ENCODE results near the gene ZNF358. TPM values are rescaled to one million over a fixed set of nuclear protein-coding genes. Genes with fewer than 3 reads are reported as not detected.
A peak's percentile ranks its signal among the peaks of the same experiment; 100 is the strongest.

The ZNF358 gene
- total RNA-seq, 3 donors from 2014 or later, result 34.0 to 65.3 (median 34.7) TPM

- Histone ChIP-seq H3K27me3 (no peaks in the 10 kb centered on the region), H3K36me3 (no peaks in the 10 kb centered on the region), H3K27ac (peak overlapping the region; percentile 89 to 94), H3K4me1 (peaks cover 0 to 3% of the 10 kb centered on the region in 2 donors), H3K4me3 (peak overlapping the region; percentile 85 to 87 (median 86)), H3K9me3 (no peaks in the 10 kb centered on the region)
- TF ChIP-seq, protein P1, sequence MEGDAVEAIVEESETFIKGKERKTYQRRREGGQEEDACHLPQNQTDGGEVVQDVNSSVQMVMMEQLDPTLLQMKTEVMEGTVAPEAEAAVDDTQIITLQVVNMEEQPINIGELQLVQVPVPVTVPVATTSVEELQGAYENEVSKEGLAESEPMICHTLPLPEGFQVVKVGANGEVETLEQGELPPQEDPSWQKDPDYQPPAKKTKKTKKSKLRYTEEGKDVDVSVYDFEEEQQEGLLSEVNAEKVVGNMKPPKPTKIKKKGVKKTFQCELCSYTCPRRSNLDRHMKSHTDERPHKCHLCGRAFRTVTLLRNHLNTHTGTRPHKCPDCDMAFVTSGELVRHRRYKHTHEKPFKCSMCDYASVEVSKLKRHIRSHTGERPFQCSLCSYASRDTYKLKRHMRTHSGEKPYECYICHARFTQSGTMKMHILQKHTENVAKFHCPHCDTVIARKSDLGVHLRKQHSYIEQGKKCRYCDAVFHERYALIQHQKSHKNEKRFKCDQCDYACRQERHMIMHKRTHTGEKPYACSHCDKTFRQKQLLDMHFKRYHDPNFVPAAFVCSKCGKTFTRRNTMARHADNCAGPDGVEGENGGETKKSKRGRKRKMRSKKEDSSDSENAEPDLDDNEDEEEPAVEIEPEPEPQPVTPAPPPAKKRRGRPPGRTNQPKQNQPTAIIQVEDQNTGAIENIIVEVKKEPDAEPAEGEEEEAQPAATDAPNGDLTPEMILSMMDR (IDR thresholded peaks at IDR 0.05), result no peak
- TF ChIP-seq POLR2A (IDR thresholded peaks at IDR 0.05) (no peak), POLR2AphosphoS5 (IDR thresholded peaks at IDR 0.05) (no peak)
- intact Hi-C loops (cut with DNase I; ENCODE audit: low total_unique reads), result no loop called here
- DNase-seq (ENCODE audit: low spot score in 2 of 2), result peak in 1 of 2 donors; percentile 52
Measured at GRCh38 chr19:7533281-7533885, 17.5 kb downstream of the ZNF358 start.

DNA sequence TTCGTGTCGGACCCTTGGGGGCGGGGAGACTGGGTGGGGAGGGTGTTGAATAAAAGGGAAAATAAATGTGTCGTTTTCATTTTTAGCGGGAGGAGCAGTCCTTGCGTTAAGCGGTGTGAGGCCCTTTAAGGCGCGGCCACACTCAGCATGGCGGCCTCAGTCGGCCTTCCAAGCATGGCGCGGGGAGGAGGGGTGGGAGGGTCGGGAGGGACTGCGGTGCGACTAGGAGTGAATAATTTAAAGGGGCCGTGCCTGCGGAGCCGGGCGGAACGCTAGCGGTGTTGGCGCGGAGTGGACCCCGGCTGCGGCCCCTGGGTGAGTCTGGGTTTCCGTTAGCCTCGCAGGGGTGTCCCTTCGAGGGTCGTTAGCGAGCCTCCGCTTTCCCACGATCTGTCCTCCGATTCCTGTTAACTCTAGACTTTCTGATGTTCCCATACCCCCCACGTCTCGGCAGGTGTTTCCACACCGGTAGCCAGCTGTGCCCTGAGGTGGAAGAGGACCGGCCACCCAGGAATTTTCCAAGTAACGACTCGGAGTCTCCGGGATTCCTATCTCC lies 18.1 kb downstream of the ZNF358 start:
- Histone ChIP-seq H3K36me3 (no peaks in the 10 kb centered on the region), H3K4me3 (peak overlapping the region; percentile 85 to 87 (median 86)), H3K4me1 (peaks cover 0 to 3% of the 10 kb centered on the region in 2 donors), H3K27ac (peak overlapping the region; percentile 89 to 94), H3K9me3 (no peaks in the 10 kb centered on the region), H3K27me3 (no peaks in the 10 kb centered on the region)
- TF ChIP-seq POLR2A (IDR thresholded peaks at IDR 0.05), result peak; percentile 24
- peak; percentile 52 to 95 (median 88) for TF ChIP-seq POLR2AphosphoS5 (IDR thresholded peaks at IDR 0.05)
- TF ChIP-seq, protein P1 (IDR thresholded peaks at IDR 0.05), result no peak
- peak; percentile 81 to 85 for DNase-seq (ENCODE audit: low spot score in 2 of 2)
- intact Hi-C loops (cut with DNase I; ENCODE audit: low total_unique reads), result no loop called here

DNA sequence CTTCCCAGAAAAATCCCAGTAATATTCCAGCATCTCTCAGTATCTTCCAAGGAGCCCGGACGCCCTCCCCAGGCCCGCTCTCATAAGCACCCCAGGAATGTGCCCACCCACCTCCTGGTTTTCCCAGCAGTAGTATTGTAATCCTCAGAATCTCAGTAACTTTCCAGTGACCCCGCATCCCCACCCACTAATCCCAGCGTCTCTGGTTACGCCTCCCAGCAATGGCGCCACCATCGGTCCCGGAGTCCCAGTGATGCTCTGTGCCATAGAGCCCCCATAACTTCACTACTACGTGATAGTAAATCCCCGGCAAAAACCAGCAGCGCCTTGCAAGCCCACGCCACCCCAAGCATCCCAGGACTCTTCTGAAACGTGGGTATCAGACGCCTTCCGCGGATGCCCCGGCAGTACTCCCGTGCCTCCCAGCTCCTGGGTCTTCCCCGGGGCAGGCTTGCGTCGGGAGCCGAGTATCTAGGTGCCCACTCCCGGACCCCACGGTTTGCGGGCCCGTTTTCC lies 18.7 kb downstream of the ZNF358 start:
- Histone ChIP-seq H3K4me3 (peak overlapping the region; percentile 85 to 87 (median 86)), H3K9me3 (no peaks in the 10 kb centered on the region), H3K27ac (peak overlapping the region; percentile 89 to 94), H3K27me3 (no peaks in the 10 kb centered on the region), H3K4me1 (peaks cover 0 to 3% of the 10 kb centered on the region in 2 donors), H3K36me3 (no peaks in the 10 kb centered on the region)
- DNase-seq (ENCODE audit: low spot score in 2 of 2), result peak in 1 of 2 donors; percentile 79
- intact Hi-C loops (cut with DNase I; ENCODE audit: low total_unique reads), result no loop called here
- TF ChIP-seq, protein P1 (IDR thresholded peaks at IDR 0.05), result no peak
- no peak for TF ChIP-seq POLR2AphosphoS5 (IDR thresholded peaks at IDR 0.05)
- TF ChIP-seq POLR2A (IDR thresholded peaks at IDR 0.05), result no peak

DNA sequence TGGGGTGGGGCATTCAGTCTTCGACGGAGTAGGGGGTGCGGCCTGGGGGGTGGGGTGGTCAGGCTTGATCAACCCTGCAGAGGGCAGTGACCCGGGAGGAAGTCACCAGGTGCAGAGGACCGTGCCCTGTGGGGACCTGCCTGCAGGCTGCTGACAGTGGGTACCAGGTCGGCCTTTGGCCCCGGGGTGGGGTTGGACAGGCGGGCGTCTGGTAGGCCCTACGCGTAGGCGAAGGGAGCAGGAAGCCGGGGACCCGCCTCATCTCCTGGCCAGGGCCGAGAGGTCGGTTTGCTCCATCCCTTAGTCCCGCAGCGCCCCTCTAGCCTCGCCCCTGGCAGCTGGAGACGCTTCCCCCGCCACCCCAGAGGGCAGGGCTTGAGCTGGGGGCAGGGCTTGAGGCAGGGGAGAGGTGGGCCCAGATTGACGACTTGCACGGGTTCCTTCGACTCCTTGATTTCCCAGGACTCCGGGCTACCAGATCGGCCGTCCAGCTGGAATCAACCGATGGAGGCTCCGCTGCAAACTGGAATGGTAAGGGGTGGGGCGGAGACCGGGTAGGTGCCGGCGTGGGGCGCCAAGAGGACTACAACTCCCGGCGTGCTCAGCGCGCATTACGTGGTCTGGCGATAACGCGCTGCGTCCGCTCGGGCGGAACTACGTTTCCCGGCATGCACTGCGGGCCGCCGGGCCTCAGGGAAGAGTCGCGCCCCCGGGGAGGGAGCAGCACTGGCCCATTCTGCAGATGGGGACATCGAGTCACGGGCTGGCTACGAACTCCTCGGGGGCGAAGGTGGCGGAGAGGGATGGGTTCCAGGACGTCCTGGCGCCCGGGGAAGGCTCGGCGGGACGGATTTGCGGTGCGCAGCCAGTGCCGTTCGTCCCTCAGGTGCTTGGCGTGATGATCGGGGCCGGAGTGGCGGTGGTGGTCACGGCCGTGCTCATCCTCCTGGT lies 19.4 kb downstream of the ZNF358 start, which contains the start of gene PNPLA6:
PNPLA6 (plus strand) TSS at position 671 of the 951 bp plus-strand sequence; CDS start at position 743, 72 bp downstream.
- no peaks in the 10 kb centered on the region for H3K36me3 ChIP-seq
- peak within 1 kb of the TSS; percentile 85 to 87 (median 86) for H3K4me3 ChIP-seq
- no peaks in the 10 kb centered on the region for H3K27me3 ChIP-seq
- DNase-seq (ENCODE audit: low spot score in 2 of 2), result peak; percentile 94 to 95
- intact Hi-C loops (cut with DNase I; ENCODE audit: low total_unique reads), result no loop called here
- no peaks in the 10 kb centered on the region for H3K9me3 ChIP-seq
- peak; percentile 86 to 89 (median 88) for TF ChIP-seq POLR2AphosphoS5 (IDR thresholded peaks at IDR 0.05)
- TF ChIP-seq, protein P1 (IDR thresholded peaks at IDR 0.05), result no peak
- TF ChIP-seq POLR2A (IDR thresholded peaks at IDR 0.05), result peak; percentile 16
- H3K27ac ChIP-seq, result peak within 1 kb of the TSS; percentile 89 to 94
- H3K4me1 ChIP-seq, result peaks cover 0 to 3% of the 10 kb centered on the region in 2 donors

Data from breast epithelium (tissue), 4 donors.